MV-4-11 (cell line): Measurements from ENCODE around the gene RIC1.
A peak's percentile ranks its signal among the peaks of the same experiment; 100 is the strongest.
"Not testable (repeated sequence)": the region's sequence is repeated elsewhere in the genome, so short reads cannot be mapped to it uniquely, and the experiment has no call there.

Experiments used
- DNase-seq: peaks from one replicate; lab custom pipeline; 2025; lab: John Stamatoyannopoulos, UW

The RIC1 gene

DNA sequence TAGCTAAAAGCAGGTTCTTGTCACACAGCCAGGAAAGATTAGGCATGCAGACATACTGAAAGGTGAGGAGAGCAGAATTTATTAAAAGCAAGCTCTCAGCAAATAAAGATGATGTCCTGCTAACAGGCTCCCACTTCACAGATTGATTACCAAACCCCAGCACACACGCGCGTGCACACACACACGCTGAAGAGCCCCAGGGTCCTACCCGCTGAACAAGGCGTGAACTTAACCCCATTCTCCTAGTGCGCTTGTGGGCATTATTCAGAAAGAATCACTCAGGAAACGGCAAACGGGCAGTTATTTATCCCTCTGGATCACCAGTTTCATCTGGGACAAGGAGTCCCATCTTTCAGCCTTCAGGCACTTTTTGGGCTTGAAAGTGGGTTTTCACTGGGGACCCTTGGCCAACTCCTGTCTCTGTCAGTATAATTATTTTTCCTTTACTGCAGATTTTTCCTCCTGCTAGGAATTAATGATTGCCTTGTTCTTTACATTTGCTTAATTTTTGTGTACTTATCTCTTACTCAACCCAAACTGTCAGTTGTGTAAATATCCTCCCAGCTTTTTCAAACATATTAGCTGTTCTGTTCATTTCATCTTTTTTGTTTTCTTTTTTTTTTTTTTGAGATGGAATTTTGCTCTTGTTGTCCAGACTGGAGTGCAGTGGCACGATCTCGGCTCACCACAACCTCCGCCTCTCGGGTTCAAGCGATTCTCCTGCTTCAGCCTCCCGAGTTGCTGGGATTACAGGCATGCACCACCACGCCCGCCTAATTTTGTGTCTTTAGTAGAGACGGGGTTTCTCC, 92.6 kb downstream of the RIC1 start:
- DNase-seq = no peak

DNA sequence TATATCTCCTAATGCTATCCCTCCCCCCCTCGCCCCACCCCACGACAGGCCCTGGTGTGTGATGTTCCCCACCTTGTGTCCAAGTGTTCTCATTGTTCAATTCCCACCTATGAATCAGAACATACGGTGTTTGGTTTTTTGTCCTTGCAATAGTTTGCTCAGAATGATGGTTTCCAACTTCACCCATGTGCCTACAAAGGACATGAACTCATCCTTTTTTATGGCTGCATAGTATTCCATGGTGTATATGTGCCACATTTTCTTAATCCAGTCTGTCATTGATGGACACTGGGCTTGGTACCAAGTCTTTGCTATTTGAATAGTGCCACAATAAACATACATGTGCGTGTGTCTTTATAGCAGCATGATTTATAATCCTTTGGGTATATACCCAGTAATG, 93.8 kb downstream of the RIC1 start:
- DNase-seq = not testable (repeated sequence)

DNA sequence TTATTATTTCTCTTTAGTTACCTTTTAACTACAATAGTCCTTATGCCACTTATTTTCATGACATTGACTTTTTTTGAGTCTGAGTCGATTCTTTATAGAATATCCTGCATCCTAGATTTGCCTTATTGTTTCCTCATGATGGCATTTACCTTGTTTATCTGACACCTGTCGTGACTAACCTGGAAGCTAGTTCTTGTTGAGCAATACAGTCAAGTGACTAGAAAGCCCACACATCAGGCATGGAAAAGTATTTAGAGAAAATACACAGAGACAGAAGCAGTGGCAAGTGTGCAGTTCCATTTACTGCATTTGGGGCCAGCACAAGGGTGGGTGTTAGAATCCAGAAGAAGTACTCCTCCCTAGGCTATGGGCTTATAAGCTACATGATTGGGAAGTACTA, 106.2 kb downstream of the RIC1 start:
- no peak for DNase-seq

DNA sequence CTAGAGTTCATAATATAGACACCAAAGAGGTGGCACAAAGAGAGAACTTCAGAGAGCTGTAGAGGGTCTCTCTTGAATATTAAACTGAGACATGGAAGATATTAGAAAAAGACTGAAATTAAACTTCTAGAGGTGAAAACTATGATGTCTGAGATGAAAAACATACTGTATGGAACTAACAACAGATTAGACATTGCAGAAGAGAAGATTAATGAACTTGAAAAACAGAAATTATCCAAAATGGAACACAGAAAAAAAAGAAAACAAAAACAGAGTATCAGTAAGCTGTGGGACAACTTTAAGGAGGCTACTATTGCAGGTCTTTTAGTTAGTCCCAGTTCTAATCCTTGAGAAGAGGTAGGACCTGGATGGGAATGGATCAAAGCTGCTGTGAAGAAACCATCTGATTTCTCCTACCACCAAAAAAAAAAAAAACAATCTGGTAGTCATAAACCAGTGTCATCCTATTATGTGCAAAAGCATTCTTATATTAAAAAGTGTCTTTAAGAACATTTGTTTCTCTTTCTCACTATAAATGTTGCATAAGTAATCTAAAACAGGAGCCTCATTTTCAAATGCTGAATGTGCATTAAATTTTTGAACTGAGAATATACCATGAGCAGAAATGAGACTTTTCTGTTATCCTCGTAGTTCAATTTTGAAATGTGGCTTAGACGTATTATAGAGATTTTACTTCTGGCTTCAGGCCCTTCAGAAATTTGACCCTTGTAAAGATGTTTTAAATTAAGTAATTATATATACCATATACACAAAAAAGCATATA, 107.8 kb downstream of the RIC1 start:
- no peak for DNase-seq

DNA sequence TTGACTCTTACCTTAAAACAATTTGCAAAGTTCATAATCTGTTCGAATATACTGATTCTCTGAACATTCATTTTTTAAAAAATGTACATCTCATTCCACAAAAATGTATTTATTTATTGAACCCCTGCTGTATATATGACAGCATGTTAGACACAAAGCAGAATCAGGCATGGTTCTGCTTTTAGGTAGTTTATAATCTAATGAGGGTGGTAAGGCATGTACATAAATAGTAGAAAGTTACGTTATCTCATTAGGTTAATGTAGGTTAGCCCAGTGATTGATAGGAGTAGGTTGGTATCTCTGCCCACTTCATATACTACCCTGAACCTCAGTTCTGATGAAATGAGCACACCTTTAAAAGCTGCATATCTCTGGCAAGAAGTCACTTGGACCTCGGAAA, 114.2 kb downstream of the RIC1 start:
- no peak for DNase-seq

DNA sequence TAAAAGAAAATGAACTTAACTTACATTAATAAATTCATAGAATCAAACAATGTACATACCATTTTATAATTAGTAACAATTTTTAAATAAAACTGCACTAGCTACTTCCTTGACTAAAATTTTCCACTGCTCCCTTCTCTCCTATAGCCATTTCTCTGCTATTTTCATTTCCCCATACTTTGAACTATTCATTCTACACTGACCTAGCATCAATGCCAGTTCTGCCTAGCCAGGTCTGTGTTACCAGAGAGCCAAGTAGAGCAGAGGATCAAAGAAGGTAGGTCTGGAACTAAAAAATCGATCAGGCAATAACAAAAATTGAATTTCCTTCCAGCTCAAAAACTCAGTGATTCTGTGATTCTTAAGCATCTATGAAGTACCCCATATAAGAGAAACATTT, 119.5 kb downstream of the RIC1 start:
- no peak for DNase-seq

DNA sequence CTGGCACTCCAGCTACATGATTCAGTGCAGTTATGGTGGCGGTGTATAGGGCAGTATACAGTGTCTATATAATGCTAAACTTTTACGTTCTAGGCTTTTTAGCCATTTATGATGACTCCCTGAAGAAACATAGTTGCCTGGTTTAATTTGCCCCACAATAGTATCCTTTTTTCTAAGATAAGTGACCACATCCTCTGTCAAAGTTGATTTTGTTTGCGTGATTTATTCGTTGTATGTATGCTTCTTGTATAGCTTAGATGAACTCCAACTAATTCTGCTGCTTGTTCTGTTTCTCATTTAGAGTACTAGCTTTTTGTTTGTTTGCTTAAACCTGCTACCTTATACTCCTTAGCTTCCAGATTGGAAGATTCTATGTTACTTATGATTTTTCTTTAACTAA, 120.4 kb downstream of the RIC1 start:
- DNase-seq = no peak

DNA sequence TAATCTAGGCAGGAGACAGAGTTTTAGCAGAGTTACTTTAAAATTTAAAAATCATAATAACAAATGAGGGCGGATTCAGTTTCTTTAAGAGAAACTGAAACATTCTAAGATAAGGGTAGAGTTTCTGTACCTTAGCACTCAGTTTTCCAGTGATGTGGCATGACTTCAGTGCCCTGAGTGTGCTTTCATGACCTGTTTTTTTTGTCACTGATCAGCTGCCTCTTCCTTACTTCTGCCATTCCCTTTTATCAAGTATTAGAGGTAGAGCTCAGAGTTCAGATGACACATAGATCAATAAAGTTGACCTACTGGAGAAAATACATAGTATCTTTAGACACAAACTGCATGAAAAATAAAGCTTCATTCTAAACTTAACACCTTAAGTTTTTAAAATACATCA, 121.7 kb downstream of the RIC1 start:
- DNase-seq = no peak

DNA sequence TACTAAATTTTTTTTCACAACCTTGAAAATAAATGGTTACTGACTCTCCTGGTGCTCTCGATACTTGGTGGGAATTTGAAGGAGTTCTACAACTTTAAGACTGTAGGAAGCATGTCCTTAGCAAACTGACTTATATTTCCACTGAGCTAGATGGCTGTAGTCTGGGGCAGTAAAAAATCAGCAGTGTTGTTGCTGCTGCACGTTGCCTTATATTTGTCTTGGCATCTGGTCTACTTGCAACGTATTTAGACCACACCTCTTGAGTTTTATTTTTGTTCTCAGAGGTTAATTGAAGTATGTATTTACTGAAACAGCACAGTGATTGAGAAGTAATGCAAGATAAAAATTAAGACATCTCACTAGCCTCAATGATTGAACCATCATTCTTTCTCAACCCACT, 127.7 kb downstream of the RIC1 start:
- no peak for DNase-seq

DNA sequence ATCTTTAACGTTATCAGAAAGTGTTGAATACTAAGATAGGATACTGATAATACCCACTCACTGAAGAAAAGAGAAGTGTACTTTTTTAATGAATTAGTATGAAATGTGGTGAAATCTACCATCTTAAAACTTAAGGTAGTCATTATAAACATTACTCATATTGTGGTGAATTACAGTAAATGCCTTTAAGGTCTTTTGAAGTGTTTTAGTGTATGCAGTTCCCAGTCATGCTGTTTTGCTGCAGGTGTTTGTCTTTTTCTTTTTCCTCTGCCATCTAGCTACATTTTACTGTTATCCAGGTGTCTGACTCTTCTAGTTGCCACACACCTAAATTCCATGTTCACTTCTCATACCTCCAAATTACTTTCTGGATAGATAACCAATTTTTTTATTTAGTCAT, 131.4 kb downstream of the RIC1 start:
- no peak for DNase-seq

DNA sequence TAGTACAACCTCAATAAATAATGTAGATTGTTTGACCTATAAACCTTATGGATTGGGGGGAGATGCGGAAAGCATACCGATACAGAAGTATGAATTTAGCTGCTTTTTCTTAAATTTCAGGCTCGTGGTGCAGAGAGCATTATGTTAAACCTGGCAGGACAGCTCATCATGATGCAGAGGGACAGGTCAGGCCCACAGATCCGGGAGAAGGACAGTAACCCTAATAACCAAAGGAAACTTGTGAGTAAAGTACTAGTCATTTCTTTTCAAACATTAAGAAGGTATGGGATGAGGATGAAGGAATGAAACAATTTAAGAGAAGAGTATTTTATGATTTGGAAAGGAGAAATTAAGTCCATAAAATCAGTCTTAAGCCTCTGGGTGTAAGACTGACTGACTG, 133.5 kb downstream of the RIC1 start:
- no peak for DNase-seq

DNA sequence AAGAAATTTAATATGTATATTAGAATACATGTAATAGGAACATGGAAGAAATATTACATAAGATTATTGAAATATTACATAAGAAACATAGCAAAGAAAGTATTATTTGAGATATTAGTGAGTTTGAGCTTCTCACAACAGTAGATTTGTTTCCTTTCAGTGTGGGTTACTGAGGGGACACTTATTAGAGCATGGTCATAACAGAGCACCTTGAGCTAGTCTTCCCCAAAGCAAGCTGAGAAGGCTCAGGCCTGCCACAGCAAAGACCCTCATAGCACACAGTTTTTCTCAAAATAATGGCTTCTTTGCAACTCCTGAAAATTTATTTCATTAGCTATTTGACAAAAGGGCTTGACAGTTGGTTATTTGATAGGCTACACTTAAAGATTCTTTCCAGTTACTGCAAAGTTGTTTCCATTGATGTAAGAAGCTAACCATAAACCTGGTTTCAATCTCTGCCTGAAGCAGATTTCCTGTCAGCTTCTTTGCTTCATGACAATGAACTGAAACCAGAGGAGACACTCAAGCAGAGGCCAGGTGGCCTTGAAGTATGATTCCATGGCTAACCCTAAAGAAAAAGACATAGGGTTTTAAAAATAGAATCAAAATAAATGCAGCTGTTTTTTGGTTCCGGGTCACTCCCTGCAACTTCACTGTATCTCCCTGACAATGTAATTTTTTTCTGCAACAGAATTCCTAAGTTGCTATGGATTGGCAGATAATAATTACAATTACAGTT, 135.4 kb downstream of the RIC1 start:
- DNase-seq = no peak

DNA sequence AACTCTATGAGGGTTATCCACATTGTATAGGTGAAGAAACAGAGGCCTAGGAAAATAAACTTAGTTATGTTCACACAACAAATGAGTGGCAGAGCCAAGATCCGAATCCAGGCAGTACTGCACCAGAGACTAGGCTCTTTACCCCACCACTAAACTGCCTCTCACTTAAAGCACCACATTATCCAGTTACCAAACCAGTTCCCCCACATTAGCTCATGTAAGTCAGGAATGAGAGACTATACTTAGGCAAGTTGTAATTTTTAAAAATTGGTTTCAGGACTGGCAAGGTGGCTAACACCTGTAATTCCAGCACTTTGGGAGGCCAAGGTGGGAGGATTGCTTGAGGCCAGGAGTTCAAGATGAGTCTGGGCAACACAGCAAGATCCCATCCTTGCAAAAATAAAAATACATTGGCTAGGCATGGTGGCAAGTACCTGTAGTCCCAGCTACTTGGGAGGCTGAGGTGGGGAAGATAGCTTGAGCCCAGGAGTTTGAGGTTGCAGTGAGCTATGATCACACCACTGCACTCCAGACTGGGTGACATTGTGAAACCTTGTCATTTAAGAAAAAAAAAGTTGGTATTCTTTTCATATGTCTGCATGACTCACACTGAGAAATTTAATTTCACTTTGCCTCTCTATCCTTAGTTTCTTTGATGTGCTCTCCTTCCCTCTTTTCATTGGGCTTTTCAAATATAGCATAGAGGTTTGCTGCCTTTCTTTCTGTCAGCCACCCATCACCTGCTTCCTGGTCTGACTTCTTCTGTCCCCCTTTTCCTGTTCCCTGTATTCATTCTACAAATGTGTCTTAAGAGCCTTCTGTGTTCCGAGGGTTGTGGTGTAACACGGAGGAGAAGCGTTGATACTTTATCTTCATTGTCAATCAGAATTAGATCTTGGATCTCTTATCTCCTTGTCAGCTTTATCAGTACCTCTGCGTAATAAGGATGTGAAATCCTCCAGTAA, 139.3 kb downstream of the RIC1 start:
- peak; percentile 68 for DNase-seq

DNA sequence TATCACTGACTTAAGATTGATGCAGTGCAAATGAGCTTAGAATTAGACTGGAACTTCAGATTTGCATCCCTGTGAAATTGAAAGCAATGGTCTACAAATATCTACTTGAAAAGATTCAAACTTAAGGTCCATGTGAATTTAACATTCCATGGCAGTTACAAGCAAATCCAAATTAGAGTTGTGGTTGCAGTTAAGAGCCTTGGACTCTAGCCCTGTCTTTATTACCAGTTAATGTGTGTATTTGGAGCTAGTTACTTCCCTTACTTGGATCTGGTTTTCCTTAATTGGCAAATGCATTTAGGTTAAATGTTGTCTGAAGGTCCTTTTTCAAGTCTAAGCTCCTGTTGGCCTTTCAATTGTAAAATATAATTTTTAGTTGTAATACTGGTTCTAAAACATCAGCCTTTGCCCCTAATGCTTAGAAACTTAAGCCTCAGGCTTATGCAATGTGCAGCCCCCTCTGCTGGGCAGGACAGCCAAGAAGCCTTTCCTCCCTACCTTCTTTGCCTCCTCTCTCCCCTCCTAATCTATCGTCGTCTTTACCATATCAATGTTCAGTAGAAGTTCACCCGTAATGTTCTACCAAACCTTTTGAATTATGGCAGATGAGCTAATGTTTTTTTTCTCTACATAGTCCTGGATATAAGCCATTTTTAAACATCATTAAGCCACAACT, 144.6 kb downstream of the RIC1 start:
- no peak for DNase-seq

DNA sequence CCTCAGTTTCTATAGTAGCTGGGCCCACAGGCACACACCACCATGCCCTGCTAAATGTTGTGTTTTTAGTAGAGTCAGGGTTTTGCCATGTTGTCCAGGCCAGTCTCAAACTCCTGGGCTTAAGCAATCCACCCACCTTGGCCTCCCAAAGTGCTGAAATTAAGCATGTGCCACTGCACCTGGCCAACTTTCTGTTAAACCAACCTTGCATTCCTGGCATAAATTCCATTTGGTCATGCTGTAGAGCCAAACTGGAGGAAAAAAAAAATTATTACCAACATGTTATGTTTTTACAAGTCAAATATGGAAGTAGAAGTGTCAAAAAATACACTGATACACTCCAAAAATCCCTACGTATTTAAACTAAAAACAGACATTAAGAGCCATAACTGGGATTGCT, 149.9 kb downstream of the RIC1 start:
- DNase-seq = no peak

DNA sequence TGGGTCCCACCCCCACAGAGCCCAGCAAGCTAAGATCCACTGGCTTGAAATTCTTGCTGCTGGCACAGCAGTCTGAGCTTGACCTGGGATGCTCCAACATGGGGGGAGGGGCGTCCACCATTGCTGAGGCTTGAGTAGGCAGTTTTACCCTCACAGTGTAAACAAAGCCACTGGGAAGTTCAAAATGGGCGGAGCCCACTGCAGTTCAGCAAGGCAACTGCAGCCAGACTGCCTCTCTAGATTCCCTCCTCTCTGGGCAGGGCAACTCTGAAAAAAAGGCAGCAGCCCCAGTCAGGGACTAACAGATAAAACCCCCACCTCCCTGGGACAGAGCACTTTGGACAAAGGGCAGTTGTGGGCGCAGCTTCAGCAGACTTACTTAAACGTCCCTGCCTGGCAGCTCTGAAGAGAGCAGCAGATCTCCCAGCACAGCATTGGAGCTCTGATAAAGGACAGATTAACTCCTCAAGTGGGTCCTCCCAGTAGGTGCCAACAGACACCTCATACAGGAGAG, 150.9 kb downstream of the RIC1 start:
- DNase-seq = not testable (repeated sequence)

DNA sequence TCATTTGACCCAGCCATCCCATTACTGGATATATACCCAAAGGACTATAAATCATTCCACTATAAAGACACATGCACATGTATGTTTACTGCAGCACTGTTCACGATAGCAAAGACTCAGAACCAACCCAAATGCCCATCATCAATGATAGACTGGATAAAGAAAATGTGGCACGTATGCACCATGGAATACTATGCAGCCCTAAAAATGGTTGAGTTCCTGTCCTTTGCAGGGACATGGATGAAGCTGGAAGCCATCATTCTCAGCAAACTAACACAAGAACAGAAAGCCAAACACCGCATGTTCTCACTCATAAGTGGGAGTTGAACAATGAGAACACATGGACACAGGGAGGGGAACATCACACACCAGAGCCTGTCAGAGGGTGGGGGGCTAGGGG, 154.5 kb downstream of the RIC1 start:
- not testable (repeated sequence) for DNase-seq

DNA sequence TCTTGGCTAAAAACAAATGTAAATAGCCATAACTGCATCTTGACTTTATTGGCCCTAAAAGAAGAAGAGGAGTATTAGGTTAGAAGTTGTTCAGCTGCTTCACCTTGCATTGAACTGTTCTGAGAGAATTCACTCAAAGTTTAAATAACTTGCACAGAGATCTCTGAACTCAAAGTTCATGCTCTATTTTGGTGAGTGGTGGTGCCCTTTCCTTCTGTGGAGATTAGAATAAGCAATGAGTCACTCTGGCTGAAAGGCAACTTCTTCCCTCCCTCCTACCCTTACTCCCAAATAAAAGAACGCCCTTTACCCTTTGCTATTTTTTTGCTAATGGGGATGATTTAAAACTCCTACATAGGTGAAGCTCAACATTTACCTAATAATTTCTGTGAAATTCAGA, 155.1 kb downstream of the RIC1 start:
- no peak for DNase-seq

DNA sequence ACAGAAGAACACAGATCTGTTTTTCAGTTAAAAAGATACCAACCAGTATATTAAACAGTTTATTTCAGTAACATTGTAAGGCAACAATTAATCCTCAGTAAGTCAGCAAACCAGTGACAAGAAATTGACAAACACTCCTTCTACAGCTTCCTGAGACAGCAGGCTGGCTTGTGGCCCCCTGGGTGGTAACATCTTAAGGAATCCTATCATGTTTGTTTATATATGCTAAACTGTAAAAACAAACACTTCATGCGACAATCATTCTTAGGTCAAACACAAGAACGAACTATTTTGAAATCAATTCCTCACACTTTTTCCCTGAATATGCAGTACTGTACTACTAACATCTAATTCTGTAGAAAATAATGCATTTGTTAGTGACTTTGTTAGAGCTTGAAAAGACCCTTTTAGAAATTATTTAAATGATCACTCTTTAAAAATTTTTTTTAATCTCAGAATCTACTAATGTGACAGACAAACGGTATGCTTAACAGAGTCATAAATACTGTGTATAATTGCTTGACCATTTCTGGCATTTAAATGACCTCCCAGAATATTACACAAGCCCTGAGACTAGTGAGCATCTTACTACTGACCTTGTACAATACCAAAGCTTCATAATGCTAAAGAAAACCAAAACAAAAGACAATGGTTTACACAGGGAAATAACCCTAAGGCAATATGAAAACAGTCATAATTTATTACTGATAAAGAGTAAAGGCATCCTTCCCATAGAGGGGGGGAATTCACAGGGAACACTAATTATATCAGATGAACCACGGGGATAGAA, 155.8 kb downstream of the RIC1 start:
- no peak for DNase-seq
